ENCODE results near the gene ACTR3C. TPM values are rescaled to one million over a fixed set of nuclear protein-coding genes. Genes with fewer than 3 reads are reported as not detected.

Gene ACTR3C
- total RNA-seq, 4 donors from 2014 or later, result 4.3 to 10.1 (median 4.8) TPM

DNA sequence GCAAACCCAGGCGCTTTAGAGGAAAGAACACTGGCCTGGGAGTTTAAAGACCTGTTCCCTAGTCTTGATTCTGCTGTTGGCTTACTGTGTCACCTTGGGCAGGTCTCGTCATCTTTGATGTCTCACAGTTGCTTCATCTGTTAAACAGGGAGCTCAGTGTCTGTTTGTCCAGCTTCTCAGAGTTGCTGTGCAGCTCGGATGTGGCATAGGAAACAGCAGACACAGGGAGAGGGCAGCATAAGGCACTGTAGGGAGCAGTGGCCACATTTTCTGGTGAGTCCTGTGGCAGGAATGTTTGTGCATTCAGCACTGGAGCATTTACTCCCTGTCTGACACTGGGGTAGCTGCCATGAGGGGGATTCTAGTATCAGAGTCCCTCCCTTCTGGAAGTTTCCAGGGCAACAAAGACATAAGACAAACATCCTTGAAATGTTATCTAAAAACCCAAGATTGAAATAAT is 47.3 kb upstream of the ACTR3C start:
- peak overlapping the region; percentile 91 to 98 (median 92) for H3K27ac ChIP-seq (replicated peaks in 1 of 4)
- H3K9me3 ChIP-seq, result no peaks in the 10 kb centered on the region
- 62% methylated on average over 3 of the region's 3 CpGs for WGBS
- peak overlapping the region in 1 of 4 donors; percentile 70 for H3K4me3 ChIP-seq
- H3K27me3 ChIP-seq, result no peaks in the 10 kb centered on the region
- H3K4me1 ChIP-seq, result peaks cover 41 to 57% (median 53%) of the 10 kb centered on the region in 4 donors
- no peak for DNase-seq (ENCODE audit: extremely low spot score)
- intact Hi-C loops (cut with DNase I), result no loop called here
- peaks cover 19 to 48% (median 43%) of the 10 kb centered on the region in 4 donors for H3K36me3 ChIP-seq
- TF ChIP-seq EP300 (IDR thresholded peaks at IDR 0.05) (no peak), CTCF (IDR thresholded peaks at IDR 0.05) (no peak), POLR2A (IDR thresholded peaks at IDR 0.05; ENCODE audit: low read depth) (no peak), POLR2AphosphoS5 (IDR thresholded peaks at IDR 0.05) (no peak)

DNA sequence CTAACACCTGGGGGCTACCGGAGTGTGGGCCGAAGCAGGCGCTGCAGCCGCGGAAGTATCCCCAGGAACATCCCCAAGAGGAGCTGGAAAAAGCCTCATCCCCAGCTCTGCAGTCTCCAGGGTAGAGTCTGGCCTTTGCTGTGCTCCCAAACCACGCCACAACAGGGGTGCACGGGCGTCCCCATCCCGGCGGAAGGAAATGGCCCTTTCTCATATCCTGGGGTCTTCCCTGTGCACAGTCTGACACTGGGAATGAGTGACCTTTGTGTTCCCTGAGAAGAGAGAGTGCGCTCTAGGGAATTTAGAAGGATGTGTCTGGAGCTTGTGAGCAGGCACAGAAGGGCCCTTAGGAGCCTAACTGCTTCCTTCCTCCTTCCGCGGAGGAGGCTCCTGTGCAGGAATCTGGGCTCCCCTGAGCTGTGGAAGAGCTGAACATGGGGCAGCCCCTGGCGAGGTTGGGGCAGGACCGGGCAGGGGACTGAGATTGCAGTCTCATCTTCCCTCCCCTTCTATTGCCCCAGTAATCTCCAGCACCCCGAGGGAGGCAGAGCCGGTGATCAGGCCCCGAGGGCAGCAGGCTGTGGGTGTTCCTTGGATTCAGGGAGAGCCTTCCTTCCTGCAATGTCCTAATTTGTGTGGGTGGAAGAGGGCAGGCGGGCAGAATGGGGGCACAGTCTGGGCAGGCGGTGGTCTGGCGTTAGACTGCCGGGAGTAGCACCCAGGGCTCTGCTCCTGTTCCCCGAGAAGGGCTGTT is 46.6 kb upstream of the ACTR3C start:
- TF ChIP-seq POLR2A (IDR thresholded peaks at IDR 0.05; ENCODE audit: low read depth), result no peak
- no peak for TF ChIP-seq POLR2AphosphoS5 (IDR thresholded peaks at IDR 0.05)
- no peak for TF ChIP-seq EP300 (IDR thresholded peaks at IDR 0.05)
- TF ChIP-seq CTCF (IDR thresholded peaks at IDR 0.05), result no peak
- peaks cover 19 to 48% (median 43%) of the 10 kb centered on the region in 4 donors for H3K36me3 ChIP-seq
- peak overlapping the region; percentile 91 to 98 (median 92) for H3K27ac ChIP-seq (replicated peaks in 1 of 4)
- no peaks in the 10 kb centered on the region for H3K9me3 ChIP-seq
- no peak for DNase-seq (ENCODE audit: extremely low spot score)
- intact Hi-C loops (cut with DNase I), result loop anchor here (2.0 to 5.0 kb wide), 2 partner anchors 29 to 37 kb away; partner anchors contain the start of gene RARRES2
- 32% methylated on average over 18 of the region's 23 CpGs for WGBS
- peaks cover 41 to 57% (median 53%) of the 10 kb centered on the region in 4 donors for H3K4me1 ChIP-seq
- peak overlapping the region; percentile 70 to 96 (median 82) for H3K4me3 ChIP-seq
- no peaks in the 10 kb centered on the region for H3K27me3 ChIP-seq

GRCh38 chr7:150368884-150369747 is 45.8 kb upstream of the ACTR3C start:
- peak overlapping the region; percentile 70 to 96 (median 82) for H3K4me3 ChIP-seq
- H3K4me1 ChIP-seq, result peaks cover 40 to 57% (median 53%) of the 10 kb centered on the region in 4 donors
- peaks cover 19 to 42% (median 40%) of the 10 kb centered on the region in 4 donors for H3K36me3 ChIP-seq
- peak overlapping the region; percentile 91 to 98 (median 92) for H3K27ac ChIP-seq (replicated peaks in 1 of 4)
- intact Hi-C loops (cut with DNase I), result loop anchor here (2.0 to 5.0 kb wide), 2 partner anchors 28 to 38 kb away; partner anchors contain the start of gene RARRES2
- no peaks in the 10 kb centered on the region for H3K27me3 ChIP-seq
- WGBS, result 0% methylated on average over 15 of the region's 58 CpGs
- TF ChIP-seq POLR2AphosphoS5 (IDR thresholded peaks at IDR 0.05) (peak; percentile 4 to 19), CTCF (IDR thresholded peaks at IDR 0.05) (no peak)
- H3K9me3 ChIP-seq, result no peaks in the 10 kb centered on the region
- DNase-seq (ENCODE audit: extremely low spot score), result peak; percentile 93

- Histone ChIP-seq H3K27me3 (no peaks in the 10 kb centered on the region), H3K4me1 (peaks cover 32 to 48% (median 45%) of the 10 kb centered on the region in 4 donors), H3K9me3 (no peaks in the 10 kb centered on the region), H3K36me3 (peaks cover 19 to 34% (median 32%) of the 10 kb centered on the region in 4 donors), H3K27ac (replicated peaks in 1 of 4) (peak within 1 kb of the TSS; percentile 91 to 98 (median 92)), H3K4me3 (peak within 1 kb of the TSS; percentile 70 to 96 (median 82))
- intact Hi-C loops (cut with DNase I), result loop anchor here (2.0 to 5.0 kb wide), 2 partner anchors 27 to 39 kb away; partner anchors contain the start of gene RARRES2
- TF ChIP-seq POLR2A (IDR thresholded peaks at IDR 0.05; ENCODE audit: low read depth) (peak; percentile 38), EP300 (IDR thresholded peaks at IDR 0.05) (no peak), CTCF (IDR thresholded peaks at IDR 0.05) (peak in 1 of 3 experiments; percentile 12), POLR2AphosphoS5 (IDR thresholded peaks at IDR 0.05) (peak; percentile 64 to 84)
- WGBS, result 10% methylated on average over 18 of the region's 85 CpGs
- peak; percentile 97 for DNase-seq (ENCODE audit: extremely low spot score)
Observed at GRCh38 chr7:150368096-150368883, 44.9 kb upstream of the ACTR3C start, which contains the start of gene REPIN1. TSS of gene REPIN1 (plus strand) at chr7:150368822. CDS start at chr7:150369712, 890 bp downstream.
